NOMO-1 treated with dmso at 0.1 percent for 144 hours (cell line): ENCODE results near the gene LGALS3BP.

Source experiments
- DNase-seq: peaks from one replicate; lab custom pipeline; 2025; ENCODE audit not compliant: unreplicated experiment; lab: John Stamatoyannopoulos, UW

Gene LGALS3BP

GRCh38 chr17:79017546-79018369 is 38.0 kb upstream of the LGALS3BP start:
- DNase-seq = no peak

GRCh38 chr17:79014158-79014758 is 34.5 kb upstream of the LGALS3BP start:
- DNase-seq = no peak

GRCh38 chr17:79012563-79013134 is 32.9 kb upstream of the LGALS3BP start:
- no peak for DNase-seq

GRCh38 chr17:79011451-79012147 is 31.9 kb upstream of the LGALS3BP start:
- no peak for DNase-seq

GRCh38 chr17:79010304-79010646 is 30.6 kb upstream of the LGALS3BP start:
- no peak for DNase-seq

- peak; percentile 66 for DNase-seq
These were observed 29.9 kb upstream of the LGALS3BP start, which contains the start of gene CANT1 for GRCh38 chr17:79009397-79010303. Gene CANT1, minus strand, starts transcription at chr17:79009764. Its CDS starts 12,142 bp downstream, at chr17:78997622.

GRCh38 chr17:79008666-79009387 is 29.1 kb upstream of the LGALS3BP start:
- no peak for DNase-seq

- DNase-seq = no peak
These were observed 28.0 kb upstream of the LGALS3BP start for GRCh38 chr17:79007504-79008381.

GRCh38 chr17:79006794-79007503 is 27.2 kb upstream of the LGALS3BP start:
- no peak for DNase-seq

- no peak for DNase-seq
These were observed 26.3 kb upstream of the LGALS3BP start for GRCh38 chr17:79006046-79006445.

GRCh38 chr17:79005063-79005861 is 25.5 kb upstream of the LGALS3BP start:
- DNase-seq = no peak

GRCh38 chr17:79003661-79004411 is 24.1 kb upstream of the LGALS3BP start:
- DNase-seq = no peak

GRCh38 chr17:79002796-79003593 is 23.3 kb upstream of the LGALS3BP start:
- DNase-seq = no peak

GRCh38 chr17:79002291-79002690 is 22.6 kb upstream of the LGALS3BP start:
- no peak for DNase-seq

- DNase-seq = no peak
These were observed 21.7 kb upstream of the LGALS3BP start for GRCh38 chr17:79001190-79002020.
